Measurements from ENCODE around the gene BSPH1.

DNA sequence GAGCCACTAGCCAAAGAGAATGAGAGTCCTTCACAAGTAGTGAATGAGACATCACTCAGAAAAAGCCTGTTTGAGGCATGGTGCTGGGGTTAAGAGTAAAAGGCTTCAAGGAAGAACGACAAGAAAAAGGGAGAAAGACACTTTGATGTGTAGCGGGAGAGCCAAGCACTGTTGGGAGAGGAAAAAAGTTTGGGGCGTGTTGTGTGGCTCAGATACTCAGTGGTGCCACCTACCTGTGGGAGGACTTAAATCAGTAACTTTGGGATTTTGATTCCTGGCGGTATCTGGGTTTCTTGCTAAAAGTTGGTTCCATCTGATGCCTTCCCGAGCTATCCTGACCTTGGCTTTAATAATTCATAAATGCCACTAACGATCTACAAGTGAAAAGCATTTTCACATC, 14.8 kb upstream of the BSPH1 start:
- TF ChIP-seq, protein P1, sequence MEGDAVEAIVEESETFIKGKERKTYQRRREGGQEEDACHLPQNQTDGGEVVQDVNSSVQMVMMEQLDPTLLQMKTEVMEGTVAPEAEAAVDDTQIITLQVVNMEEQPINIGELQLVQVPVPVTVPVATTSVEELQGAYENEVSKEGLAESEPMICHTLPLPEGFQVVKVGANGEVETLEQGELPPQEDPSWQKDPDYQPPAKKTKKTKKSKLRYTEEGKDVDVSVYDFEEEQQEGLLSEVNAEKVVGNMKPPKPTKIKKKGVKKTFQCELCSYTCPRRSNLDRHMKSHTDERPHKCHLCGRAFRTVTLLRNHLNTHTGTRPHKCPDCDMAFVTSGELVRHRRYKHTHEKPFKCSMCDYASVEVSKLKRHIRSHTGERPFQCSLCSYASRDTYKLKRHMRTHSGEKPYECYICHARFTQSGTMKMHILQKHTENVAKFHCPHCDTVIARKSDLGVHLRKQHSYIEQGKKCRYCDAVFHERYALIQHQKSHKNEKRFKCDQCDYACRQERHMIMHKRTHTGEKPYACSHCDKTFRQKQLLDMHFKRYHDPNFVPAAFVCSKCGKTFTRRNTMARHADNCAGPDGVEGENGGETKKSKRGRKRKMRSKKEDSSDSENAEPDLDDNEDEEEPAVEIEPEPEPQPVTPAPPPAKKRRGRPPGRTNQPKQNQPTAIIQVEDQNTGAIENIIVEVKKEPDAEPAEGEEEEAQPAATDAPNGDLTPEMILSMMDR (IDR thresholded peaks at IDR 0.05; ENCODE audit: poor library complexity) = no peak
- TF ChIP-seq EZH2phosphoT487 (IDR thresholded peaks at IDR 0.05; ENCODE audit: low read depth, severe bottlenecking, unreplicated experiment) = no peak
